Psoas muscle (tissue), 8 donors: ENCODE data around the gene OPN4. TPM values are rescaled to one million over a fixed set of nuclear protein-coding genes. Genes with fewer than 3 reads are reported as not detected.

Experiments
- ATAC-seq, 4 donors: fragments of 200-7000 bp; cut with Tn5 transposase; one replicate each; pipeline ENCODE4 v1.9.1; 2020; ENCODE audit warnings: moderate library complexity in 3 of 4, mild to moderate bottlenecking in 2 of 4
- DNase-seq, 2 donors: peaks; one replicate each; pipeline ENCODE4 v3.0.0-alpha.2; 2020
- H3K27ac ChIP-seq: fragments of 200-600 bp; one replicate; pipeline ENCODE4 v1.8.0; 2022
- H3K27me3 ChIP-seq, 3 donors: fragments of 200-600 bp in 1 of 3; one replicate each; pipeline versions ENCODE4 v1.6.1 to v1.8.0; 2013 to 2022; ENCODE audit warnings: low read length in 2 of 3, mild to moderate bottlenecking in 2 of 3, moderate library complexity in 1 of 3; ENCODE audit not compliant: insufficient read depth in 3 of 3
- H3K36me3 ChIP-seq, 2 donors: fragments of 200-600 bp in 1 of 2; one replicate each; pipeline versions ENCODE4 v1.6.1 to v1.8.0; 2013 to 2022; ENCODE audit warnings: low read depth in 1 of 2, mild to moderate bottlenecking in 1 of 2, moderate library complexity in 1 of 2; ENCODE audit not compliant: insufficient read depth in 1 of 2
- H3K4me1 ChIP-seq: fragments of 200-600 bp; one replicate; pipeline ENCODE4 v1.8.0; 2022
- H3K4me3 ChIP-seq: fragments of 200-600 bp; one replicate; pipeline ENCODE4 v1.8.0; 2022; ENCODE audit warnings: mild to moderate bottlenecking
- H3K9me3 ChIP-seq: fragments of 200-600 bp; one replicate; pipeline ENCODE4 v1.8.0; 2022
- CTCF ChIP-seq: fragments of 200-600 bp; IDR thresholded peaks from one replicate; pipeline ENCODE4 v1.8.0; 2022; ENCODE audit warnings: antibody characterized with exemption
- WGBS, 3 donors: extraction: QIAGEN DNeasy Blood & Tissue Kit; methylation state at CpG; one replicate each; pipeline versions ENCODE4 v1.1.6 to v1.1.7; 2013; 5-methylcytosine and 5-hydroxymethylcytosine counted together
- intact Hi-C, 2 donors: fragments of 100-400 bp; cut with DNase I; formaldehyde crosslinking; loops; one replicate each; pipeline versions ENCODE4 v1.11.0 to v1.14.2; 2022
- polyA plus RNA-seq, 3 donors: library from polyadenylated mRNA; stranded (reverse); fragments of 200-250 nt; gene quantifications; one replicate each; pipeline ENCODE4 v1.2.3, GENCODE V29; 2013
- total RNA-seq, 4 donors: library from RNA; stranded (reverse); fragmentation: NEBNext Ultra II Directional in 2 of 4; extraction: Animal tissue kit (Norgen Biotek cat#: 25700) in 2 of 4; gene quantifications; one replicate each; pipeline versions ENCODE4 v1.2.1 to v1.2.4, GENCODE V29; 2021 to 2023
- donor health status: healthy with polysubstance abuse.
- donor health status: DM: no; HTN: no; CAD: no; lungs with moderate emphysema.
- donor health status: Bipolar disorder and iron deficiency.
- donor health status: healthy.
- donor health status: DM: yes; HTN: yes; CAD: no.
- donor health status: DM: no; HTN: no; CAD: no.
- donor health status: DM: no; HTN: no; CAD: no.
- donor health status: DM: yes; HTN: yes; CAD: no.

The OPN4 gene
- total and polyA plus RNA-seq, 7 donors, result 0.12 to 0.49 (median 0.23) TPM

DNA sequence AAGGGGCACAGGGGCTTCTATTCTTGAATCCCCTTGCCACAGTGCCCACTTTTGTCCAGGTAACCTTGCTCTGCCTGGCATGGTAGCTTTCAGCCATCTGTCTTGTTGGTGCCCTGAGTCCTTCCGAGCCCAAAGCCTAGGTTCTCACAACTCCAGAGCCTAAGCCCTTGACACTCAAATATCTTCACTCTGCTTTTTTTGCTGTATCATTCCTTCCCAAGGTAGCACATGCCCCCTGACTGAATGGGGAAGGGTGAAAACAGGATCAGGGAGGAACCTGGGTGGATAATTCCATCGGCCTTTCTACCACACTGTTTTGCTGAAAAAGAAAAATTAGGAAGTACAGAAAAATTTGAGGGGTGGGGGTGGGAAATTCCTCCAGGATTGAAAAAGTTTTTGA, 51.6 kb downstream of the OPN4 start:
- no peaks in the 10 kb centered on the region for H3K9me3 ChIP-seq
- no peak overlapping the region for H3K4me3 ChIP-seq
- DNase-seq (no peak), ATAC-seq (no peak)
- intact Hi-C loops, result no loop called here
- no peak for TF ChIP-seq CTCF
- H3K4me1 ChIP-seq, result peaks cover 31% of the 10 kb centered on the region
- peaks cover 0 to 82% of the 10 kb centered on the region in 2 donors for H3K36me3 ChIP-seq
- no peaks in the 10 kb centered on the region for H3K27me3 ChIP-seq
- 57 to 83% (median 63%) methylated on average over 2 of the region's 2 CpGs for WGBS, 3 donors
- peak overlapping the region; percentile 82 for H3K27ac ChIP-seq

DNA sequence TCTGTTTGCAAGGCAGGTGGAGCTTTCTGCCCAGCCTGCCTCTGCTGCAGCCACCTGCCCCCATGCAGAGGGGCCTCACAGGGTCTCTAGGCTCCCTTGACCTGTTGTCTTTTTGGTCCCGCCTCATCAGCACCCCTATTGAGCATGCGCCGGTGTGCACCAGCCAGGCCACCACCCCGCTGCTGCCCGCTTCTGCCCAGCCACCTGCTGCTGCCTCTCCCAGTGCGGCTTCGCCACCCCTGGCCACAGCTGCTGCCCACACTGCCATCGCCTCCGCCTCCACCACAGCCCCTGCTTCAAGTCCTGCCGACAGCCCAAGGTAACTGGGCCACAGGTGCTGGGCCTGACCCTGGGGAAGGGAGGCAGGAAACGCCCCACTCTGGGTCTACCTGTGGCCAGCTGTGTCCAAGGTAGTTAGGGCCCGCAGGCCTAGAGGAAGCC, 52.1 kb downstream of the OPN4 start:
- H3K4me1 ChIP-seq, result peaks cover 31% of the 10 kb centered on the region

GRCh38 chr10:86706977-86707376, 52.6 kb downstream of the OPN4 start:
- ATAC-seq (no peak), DNase-seq (no peak)
- Histone ChIP-seq H3K4me3 (no peak overlapping the region), H3K36me3 (peaks cover 0 to 71% of the 10 kb centered on the region in 2 donors), H3K27ac (peak overlapping the region; percentile 82), H3K4me1 (peaks cover 33% of the 10 kb centered on the region), H3K27me3 (no peaks in the 10 kb centered on the region), H3K9me3 (no peaks in the 10 kb centered on the region)
- TF ChIP-seq CTCF, result no peak
- WGBS, 3 donors, result 38 to 94% (median 53%) methylated on average over 1 of the region's 1 CpG
- intact Hi-C loops, result no loop called here

More for the DNA sequence above, 52.1 kb downstream of the OPN4 start:
- peaks cover 0 to 77% of the 10 kb centered on the region in 2 donors for H3K36me3 ChIP-seq
- H3K4me3 ChIP-seq, result no peak overlapping the region
- H3K27me3 ChIP-seq, result no peaks in the 10 kb centered on the region
- intact Hi-C loops, result no loop called here
- ATAC-seq, result peak; percentile 22 to 62 (median 46)
- peak overlapping the region; percentile 82 for H3K27ac ChIP-seq
- 38 to 50% (median 43%) methylated on average over 12 of the region's 12 CpGs for WGBS, 3 donors
- DNase-seq, result peak in 1 of 2 donors; percentile 76
- H3K9me3 ChIP-seq, result no peaks in the 10 kb centered on the region
- TF ChIP-seq CTCF, result no peak

DNA sequence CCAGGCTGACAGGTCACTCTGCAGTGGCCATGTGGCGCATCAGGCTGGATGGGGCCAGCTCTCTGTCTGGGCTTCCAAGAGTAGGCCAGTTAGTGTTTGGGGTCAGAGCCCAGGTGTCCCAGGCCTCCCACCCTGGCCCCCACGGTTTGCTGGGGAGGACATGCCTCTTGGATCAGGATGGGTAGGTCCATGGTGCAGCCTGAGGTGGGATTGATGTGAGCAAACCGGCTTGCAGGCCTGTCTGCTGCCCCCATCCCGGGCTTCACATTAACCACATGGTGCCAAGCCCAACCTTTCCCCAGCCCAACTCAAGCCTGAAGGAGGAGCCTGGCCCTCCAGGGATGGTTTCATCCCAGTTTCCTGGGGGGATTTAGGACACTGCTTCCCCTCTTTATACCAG, 53.2 kb downstream of the OPN4 start:
- H3K27ac ChIP-seq, result peak overlapping the region; percentile 82
- no peak for ATAC-seq
- H3K9me3 ChIP-seq, result no peaks in the 10 kb centered on the region
- no peak for DNase-seq
- H3K4me1 ChIP-seq, result peaks cover 38% of the 10 kb centered on the region
- intact Hi-C loops, result no loop called here
- H3K27me3 ChIP-seq, result no peaks in the 10 kb centered on the region
- no peak overlapping the region for H3K4me3 ChIP-seq
- 30 to 51% (median 46%) methylated on average over 4 of the region's 4 CpGs for WGBS, 3 donors
- peaks cover 0 to 66% of the 10 kb centered on the region in 2 donors for H3K36me3 ChIP-seq
- TF ChIP-seq CTCF, result no peak
